WTC11 (cell line): Measurements from ENCODE around the gene JCAD.

Experiments
- CTCF ChIP-seq: fragments of 200-600 bp; IDR thresholded peaks from 2 replicates; pipeline ENCODE4 v1.8.0; 2022; ENCODE audit warnings: antibody characterized with exemption
- HMGA2 ChIP-seq: fragments of 250-450 bp; sonication (Bioruptor Pico); IDR thresholded peaks from 2 replicates; pipeline ENCODE4 v1.4.0; 2021; ENCODE audit warnings: mild to moderate bottlenecking, moderate library complexity
- MXD4 ChIP-seq: fragments of 250-450 bp; sonication (Bioruptor Pico); IDR thresholded peaks from 2 replicates; pipeline ENCODE4 v1.8.0; 2021; ENCODE audit warnings: mild to moderate bottlenecking, moderate library complexity, borderline replicate concordance
- NFE2L1 ChIP-seq: sonication (generic); formaldehyde crosslinking; IDR thresholded peaks from 2 replicates; pipeline ENCODE4 v1.8.1; 2023; ENCODE audit warnings: missing genetic modification reagents
- ZNF317 ChIP-seq: sonication (generic); formaldehyde crosslinking; IDR thresholded peaks from 2 replicates; pipeline ENCODE4 v1.8.1; 2023; ENCODE audit warnings: low read depth, mild to moderate bottlenecking, moderate library complexity, missing genetic modification reagents, borderline replicate concordance
- ZNF671 ChIP-seq: fragments of 250-450 bp; sonication (Bioruptor Pico); IDR thresholded peaks from 2 replicates; pipeline ENCODE4 v1.8.0; 2021; ENCODE audit warnings: mild to moderate bottlenecking
- TF ChIP-seq, protein P1 (sequence below): sonication (generic); formaldehyde crosslinking; conservative IDR thresholded peaks from 2 replicates; pipeline ENCODE4 v1.8.1; 2023; ENCODE audit warnings: mild to moderate bottlenecking, low read depth, missing genetic modification reagents, moderate library complexity
- TF ChIP-seq, protein P2 (sequence below): sonication (generic); formaldehyde crosslinking; IDR thresholded peaks from 2 replicates; pipeline ENCODE4 v1.8.0; 2023; ENCODE audit warnings: missing genetic modification reagents

DNA sequence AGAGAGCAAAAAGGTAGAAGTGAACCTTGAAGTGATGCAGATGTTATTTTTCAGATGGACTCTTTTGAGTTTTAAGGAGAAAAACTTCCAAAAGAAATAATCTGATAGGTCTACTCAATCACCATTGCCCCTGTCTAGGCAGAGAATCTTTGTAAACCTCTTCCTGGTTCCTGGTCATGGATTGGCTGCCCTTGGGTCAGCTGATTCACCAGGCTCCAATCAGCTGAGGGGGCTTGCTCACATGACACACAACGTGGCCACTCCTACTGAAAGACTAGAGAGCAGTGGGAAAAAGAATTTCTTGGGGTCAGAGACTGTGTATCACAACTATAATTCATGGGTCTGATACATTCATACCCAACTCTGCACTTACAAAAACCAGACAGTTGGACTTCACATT is 20.0 kb upstream of the JCAD start:
- no peak for TF ChIP-seq ZNF671 (CRISPR knock-in tag)
- TF ChIP-seq, protein P1, sequence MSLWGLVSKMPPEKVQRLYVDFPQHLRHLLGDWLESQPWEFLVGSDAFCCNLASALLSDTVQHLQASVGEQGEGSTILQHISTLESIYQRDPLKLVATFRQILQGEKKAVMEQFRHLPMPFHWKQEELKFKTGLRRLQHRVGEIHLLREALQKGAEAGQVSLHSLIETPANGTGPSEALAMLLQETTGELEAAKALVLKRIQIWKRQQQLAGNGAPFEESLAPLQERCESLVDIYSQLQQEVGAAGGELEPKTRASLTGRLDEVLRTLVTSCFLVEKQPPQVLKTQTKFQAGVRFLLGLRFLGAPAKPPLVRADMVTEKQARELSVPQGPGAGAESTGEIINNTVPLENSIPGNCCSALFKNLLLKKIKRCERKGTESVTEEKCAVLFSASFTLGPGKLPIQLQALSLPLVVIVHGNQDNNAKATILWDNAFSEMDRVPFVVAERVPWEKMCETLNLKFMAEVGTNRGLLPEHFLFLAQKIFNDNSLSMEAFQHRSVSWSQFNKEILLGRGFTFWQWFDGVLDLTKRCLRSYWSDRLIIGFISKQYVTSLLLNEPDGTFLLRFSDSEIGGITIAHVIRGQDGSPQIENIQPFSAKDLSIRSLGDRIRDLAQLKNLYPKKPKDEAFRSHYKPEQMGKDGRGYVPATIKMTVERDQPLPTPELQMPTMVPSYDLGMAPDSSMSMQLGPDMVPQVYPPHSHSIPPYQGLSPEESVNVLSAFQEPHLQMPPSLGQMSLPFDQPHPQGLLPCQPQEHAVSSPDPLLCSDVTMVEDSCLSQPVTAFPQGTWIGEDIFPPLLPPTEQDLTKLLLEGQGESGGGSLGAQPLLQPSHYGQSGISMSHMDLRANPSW (CRISPR knock-in tag) = no peak
- no peak for TF ChIP-seq CTCF
- TF ChIP-seq, protein P2, sequence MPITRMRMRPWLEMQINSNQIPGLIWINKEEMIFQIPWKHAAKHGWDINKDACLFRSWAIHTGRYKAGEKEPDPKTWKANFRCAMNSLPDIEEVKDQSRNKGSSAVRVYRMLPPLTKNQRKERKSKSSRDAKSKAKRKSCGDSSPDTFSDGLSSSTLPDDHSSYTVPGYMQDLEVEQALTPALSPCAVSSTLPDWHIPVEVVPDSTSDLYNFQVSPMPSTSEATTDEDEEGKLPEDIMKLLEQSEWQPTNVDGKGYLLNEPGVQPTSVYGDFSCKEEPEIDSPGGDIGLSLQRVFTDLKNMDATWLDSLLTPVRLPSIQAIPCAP (CRISPR knock-in tag) = no peak
- no peak for TF ChIP-seq NFE2L1 (CRISPR knock-in tag)
- TF ChIP-seq HMGA2 (CRISPR knock-in tag) = no peak
- no peak for TF ChIP-seq MXD4 (CRISPR knock-in tag)
- TF ChIP-seq ZNF317 (CRISPR knock-in tag) = no peak
